BLaER1 treated with 17β-estradiol and CSF1 and Interleukin-3, amounts not matched to agents 10 nM and 100 nM (cell line): ENCODE data around the gene C14orf132.

Experiments used
- H3K27ac ChIP-seq, 11 experiments: shearing (Covaris generic); formaldehyde crosslinking; 2 replicates each; pipeline ENCODE4 v1.8.1; 2022
- H3K27me3 ChIP-seq, 11 experiments: shearing (Covaris generic); formaldehyde crosslinking; 2 replicates each; pipeline ENCODE4 v1.8.1; 2022
- H3K36me3 ChIP-seq, 11 experiments: shearing (Covaris generic); formaldehyde crosslinking; 2 replicates each; pipeline ENCODE4 v1.8.1; 2022
- H3K4me1 ChIP-seq, 10 experiments: shearing (Covaris generic); formaldehyde crosslinking; 2 replicates each; pipeline ENCODE4 v1.8.1; 2022
- H3K4me2 ChIP-seq, 11 experiments: shearing (Covaris generic); formaldehyde crosslinking; 2 replicates each; pipeline ENCODE4 v1.8.1; 2022
- H3K4me3 ChIP-seq, 10 experiments: shearing (Covaris generic); formaldehyde crosslinking; 2 replicates each; pipeline ENCODE4 v1.8.1; 2022
- H3K9ac ChIP-seq, 11 experiments: shearing (Covaris generic); formaldehyde crosslinking; 2 replicates each; pipeline ENCODE4 v1.8.1; 2022
- H3K9me3 ChIP-seq, 11 experiments: shearing (Covaris generic); formaldehyde crosslinking; replicated peaks in 1 of 11; 2 replicates each; pipeline ENCODE4 v1.8.1; 2022
- H4K20me1 ChIP-seq, 11 experiments: shearing (Covaris generic); formaldehyde crosslinking; 2 replicates each; pipeline ENCODE4 v1.8.1; 2022
- Cebpa-rat ChIP-seq, 11 experiments: shearing (Covaris generic); IDR thresholded peaks; 2 replicates each; pipeline ENCODE4 v1.8.1; 2022

C14orf132 gene

DNA sequence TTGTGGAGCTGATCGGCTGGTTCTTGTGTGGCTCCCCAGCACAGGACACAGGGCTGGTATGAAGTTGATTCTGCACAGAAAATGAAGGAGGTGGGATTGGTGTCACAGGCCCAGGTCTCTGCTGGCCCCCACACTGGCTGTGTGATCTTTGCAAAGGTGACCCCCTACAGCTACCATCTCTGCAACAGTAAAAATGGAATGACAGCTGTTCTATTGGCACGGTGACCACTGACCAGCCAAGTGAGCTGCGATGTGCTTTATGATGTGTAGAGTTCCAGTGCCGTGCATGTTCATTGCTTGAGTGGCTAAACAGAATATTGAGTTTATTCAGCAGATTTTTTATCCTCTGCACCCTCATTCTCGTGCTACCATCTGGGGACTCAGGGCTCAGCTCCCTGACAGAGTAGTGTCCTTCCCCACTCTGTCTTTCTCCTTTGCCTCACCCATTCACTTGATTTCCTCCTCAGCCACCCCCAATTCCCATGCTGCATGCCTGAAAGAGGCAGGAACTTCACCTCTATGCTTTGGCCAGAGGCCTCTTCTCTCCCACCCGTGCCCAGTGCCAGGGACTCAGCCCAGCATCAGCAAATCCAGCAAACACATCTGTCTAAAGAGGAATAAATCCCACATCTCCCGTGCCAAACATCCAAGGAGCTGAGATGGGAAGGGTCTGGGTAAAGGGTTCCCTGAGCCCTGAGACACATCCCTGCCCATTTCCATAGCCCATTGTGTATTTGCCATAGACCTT is 21.2 kb downstream of the C14orf132 start:
- TF ChIP-seq Cebpa-rat (IDR thresholded peaks at IDR 0.05) = no peak
- Histone ChIP-seq H3K4me3 (no peak overlapping the region), H3K4me1 (peaks cover 10 to 41% (median 24%) of the 10 kb centered on the region in 10 experiments; a peak in 19 of 20 replicates), H3K9ac (no peak overlapping the region), H4K20me1 (peaks cover 0 to 45% (median 22%) of the 10 kb centered on the region in 11 experiments; a peak in 15 of 22 replicates), H3K36me3 (peaks cover 0 to 42% (median 18%) of the 10 kb centered on the region in 11 experiments; a peak in 10 of 22 replicates), H3K27ac (no peak overlapping the region), H3K4me2 (no peak overlapping the region), H3K27me3 (no peaks in the 10 kb centered on the region), H3K9me3 (no peaks in the 10 kb centered on the region)

DNA sequence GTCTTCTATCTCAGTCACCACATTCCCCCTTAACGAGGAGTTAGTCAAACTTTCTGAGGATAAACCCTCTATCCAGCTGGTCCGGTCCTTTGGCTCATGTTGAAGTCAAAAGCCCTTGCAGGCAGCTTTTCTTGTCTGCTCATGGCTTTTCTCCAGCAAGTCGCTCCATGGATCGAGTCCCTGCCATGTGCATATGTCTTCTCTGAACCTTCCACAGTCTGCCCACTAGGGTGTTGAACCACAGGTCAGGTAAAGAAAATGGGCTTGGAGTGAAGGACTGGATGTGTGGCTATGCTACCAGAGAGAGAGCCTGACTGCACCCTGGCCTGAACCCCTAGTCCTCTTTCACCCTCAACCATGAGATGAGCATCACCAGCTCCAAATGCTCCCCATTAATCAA is 22.8 kb downstream of the C14orf132 start:
- Histone ChIP-seq H3K36me3 (peaks cover 0 to 40% (median 18%) of the 10 kb centered on the region in 11 experiments; a peak in 10 of 22 replicates), H3K4me3 (no peak overlapping the region), H3K9ac (no peak overlapping the region), H4K20me1 (peaks cover 0 to 36% (median 13%) of the 10 kb centered on the region in 11 experiments; a peak in 8 of 22 replicates), H3K9me3 (no peaks in the 10 kb centered on the region), H3K4me2 (no peak overlapping the region), H3K27me3 (no peaks in the 10 kb centered on the region), H3K4me1 (peaks cover 19 to 37% (median 22%) of the 10 kb centered on the region in 10 experiments; a peak in 19 of 20 replicates), H3K27ac (no peak overlapping the region)
- no peak for TF ChIP-seq Cebpa-rat (IDR thresholded peaks at IDR 0.05)

DNA sequence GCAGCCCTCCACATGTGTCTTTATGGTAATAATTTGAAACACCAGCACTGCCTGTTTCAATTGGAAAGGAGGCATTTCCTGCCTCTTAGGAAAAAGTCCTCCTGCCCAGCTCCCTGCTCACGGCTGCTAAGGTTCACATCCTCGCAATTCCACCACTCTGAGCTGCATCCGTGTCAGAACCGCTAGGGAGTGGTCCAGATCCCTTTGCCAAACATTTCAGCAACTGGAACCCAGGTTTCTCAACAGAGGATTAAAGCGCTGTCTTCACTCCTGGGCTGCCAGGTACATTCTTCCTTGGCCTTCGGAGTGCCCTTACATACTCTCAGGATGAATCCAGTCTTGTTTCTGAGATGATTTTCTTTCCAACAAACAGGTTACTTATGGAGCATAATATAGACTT is 23.3 kb downstream of the C14orf132 start:
- no peaks in the 10 kb centered on the region for H3K27me3 ChIP-seq
- H3K9me3 ChIP-seq = no peaks in the 10 kb centered on the region
- no peak overlapping the region for H3K9ac ChIP-seq
- H3K36me3 ChIP-seq = peaks cover 0 to 35% (median 18%) of the 10 kb centered on the region in 11 experiments; a peak in 10 of 22 replicates
- H3K4me1 ChIP-seq = peaks cover 19 to 37% (median 22%) of the 10 kb centered on the region in 10 experiments; a peak in 19 of 20 replicates
- H3K4me3 ChIP-seq = no peak overlapping the region
- H3K27ac ChIP-seq = no peak overlapping the region
- H4K20me1 ChIP-seq = peaks cover 0 to 36% (median 10%) of the 10 kb centered on the region in 11 experiments; a peak in 8 of 22 replicates
- TF ChIP-seq Cebpa-rat (IDR thresholded peaks at IDR 0.05) = no peak
- no peak overlapping the region for H3K4me2 ChIP-seq

DNA sequence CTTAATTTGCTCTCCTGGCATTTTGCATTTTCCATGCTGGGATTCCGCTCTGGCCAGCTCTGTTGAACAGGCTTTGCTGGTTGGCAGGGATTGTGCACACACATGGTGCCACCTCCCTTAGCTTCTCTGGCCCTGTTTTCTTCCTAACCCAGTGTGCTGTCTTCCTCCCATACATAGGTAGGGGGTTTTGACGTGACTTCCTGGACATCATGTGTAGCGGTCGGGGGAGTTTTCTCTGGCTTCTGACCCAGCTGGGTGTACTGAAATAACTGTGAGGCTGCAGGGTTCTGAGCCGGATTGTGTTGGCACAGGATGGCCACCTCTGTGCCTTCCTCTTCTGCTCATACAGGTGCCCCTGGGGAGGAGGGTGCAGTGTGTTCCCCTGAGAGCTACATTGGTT is 25.7 kb downstream of the C14orf132 start:
- Histone ChIP-seq H3K9ac (peak overlapping the region in 7 of 11 experiments; percentile 2 to 46 (median 25); a peak in 8 of 22 replicates), H3K27me3 (no peaks in the 10 kb centered on the region), H3K36me3 (peaks cover 0 to 36% (median 12%) of the 10 kb centered on the region in 11 experiments; a peak in 11 of 22 replicates), H3K27ac (peak overlapping the region in 8 of 11 experiments; percentile 9 to 60 (median 44); a peak in 14 of 22 replicates), H3K9me3 (0 out of 22 replicates have a peak, but pooled peaks cover 0 to 1% (median 0%) of the 10 kb centered on the region in 11 experiments), H4K20me1 (peaks cover 0 to 33% (median 8%) of the 10 kb centered on the region in 11 experiments; a peak in 10 of 22 replicates), H3K4me1 (peaks cover 19 to 39% (median 22%) of the 10 kb centered on the region in 10 experiments; a peak in 19 of 20 replicates), H3K4me3 (peak overlapping the region in 2 of 10 experiments; percentile 2 to 25; a peak in 1 of 20 replicates), H3K4me2 (peak overlapping the region; percentile 24 to 87 (median 74))
- TF ChIP-seq Cebpa-rat (IDR thresholded peaks at IDR 0.05) = no peak

DNA sequence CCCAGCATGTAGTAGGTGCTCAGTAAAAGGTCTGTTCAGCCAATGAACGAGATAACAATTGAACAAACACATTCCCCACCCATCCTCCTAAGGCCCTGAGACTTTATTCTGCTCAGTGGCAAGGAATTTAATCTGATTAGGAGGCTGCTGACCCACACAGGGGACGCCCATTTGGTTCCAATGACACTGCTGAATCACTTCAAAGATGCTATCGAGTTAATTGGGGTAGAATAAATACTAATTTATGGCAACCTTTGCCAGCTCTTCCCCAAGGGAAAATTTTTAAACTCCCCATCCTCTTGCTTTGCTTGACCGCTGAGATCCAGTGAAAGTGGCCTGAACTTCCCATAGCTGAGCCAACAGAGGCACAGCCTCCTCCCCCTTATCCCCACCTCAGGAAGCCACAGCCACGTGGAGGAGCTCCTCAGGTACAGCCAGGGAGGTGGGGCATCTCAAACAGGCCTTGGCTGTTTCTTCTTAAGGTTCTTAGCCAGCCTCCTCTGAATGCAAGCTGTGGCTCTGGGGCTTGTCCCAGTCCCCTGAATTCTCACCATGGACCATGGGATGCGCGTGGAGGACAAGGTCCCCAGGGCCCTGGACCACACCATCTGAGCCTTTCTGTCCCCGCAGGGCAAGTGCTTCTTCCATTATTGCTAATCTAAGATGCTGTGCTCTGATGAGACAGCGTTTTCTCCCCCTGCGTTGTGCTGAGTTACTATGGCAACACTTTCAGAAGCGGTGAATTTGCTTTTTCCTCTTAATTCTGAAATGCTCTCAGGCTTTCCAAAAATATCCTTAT is 26.7 kb downstream of the C14orf132 start:
- Histone ChIP-seq H3K27ac (peak overlapping the region in 8 of 11 experiments; percentile 9 to 60 (median 44); a peak in 11 of 22 replicates), H3K4me2 (peak overlapping the region; percentile 30 to 87 (median 74); a peak in 20 of 22 replicates), H3K27me3 (no peaks in the 10 kb centered on the region), H3K36me3 (peaks cover 5 to 41% (median 18%) of the 10 kb centered on the region in 11 experiments; a peak in 18 of 22 replicates), H3K9me3 (peaks cover 0 to 11% (median 6%) of the 10 kb centered on the region in 11 experiments; a peak in 11 of 22 replicates), H3K4me1 (peaks cover 19 to 48% (median 23%) of the 10 kb centered on the region in 10 experiments; a peak in 19 of 20 replicates), H3K4me3 (0 out of 20 replicates have a peak overlapping the region, but pooled peaks of 1 of the 10 experiments have one; percentile 25), H3K9ac (peak overlapping the region in 6 of 11 experiments; percentile 18 to 46 (median 30); a peak in 6 of 22 replicates), H4K20me1 (peaks cover 0 to 32% (median 8%) of the 10 kb centered on the region in 11 experiments; a peak in 10 of 22 replicates)
- TF ChIP-seq Cebpa-rat (IDR thresholded peaks at IDR 0.05) = no peak

DNA sequence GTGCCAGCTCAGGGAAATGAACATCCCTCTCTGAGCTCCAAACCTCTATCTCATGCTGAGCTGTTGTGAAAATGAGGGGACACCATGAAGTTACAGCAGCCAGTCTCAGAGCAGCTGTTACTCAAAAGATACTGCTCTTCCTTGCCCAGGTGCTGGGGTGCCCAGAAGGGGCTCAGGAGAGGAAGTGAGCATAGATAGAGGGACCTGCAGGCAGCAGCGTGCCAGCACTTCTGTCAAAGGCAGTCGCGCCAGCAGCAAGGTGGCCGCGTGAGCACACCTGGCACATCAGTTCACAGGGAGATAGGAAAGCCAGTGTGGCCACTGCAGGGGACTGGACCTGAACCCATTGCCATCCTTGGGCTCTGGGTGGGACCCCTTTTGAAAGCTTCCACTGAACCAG is 27.8 kb downstream of the C14orf132 start:
- Histone ChIP-seq H3K27ac (peak overlapping the region in 1 of 11 experiments; percentile 1; a peak in 2 of 22 replicates), H3K27me3 (no peaks in the 10 kb centered on the region), H3K4me3 (no peak overlapping the region), H3K9ac (no peak overlapping the region), H3K4me2 (no peak overlapping the region), H3K9me3 (peaks cover 0 to 22% (median 15%) of the 10 kb centered on the region in 11 experiments; a peak in 15 of 22 replicates), H3K4me1 (peaks cover 19 to 58% (median 32%) of the 10 kb centered on the region in 10 experiments; a peak in 19 of 20 replicates), H4K20me1 (peaks cover 0 to 32% (median 7%) of the 10 kb centered on the region in 11 experiments; a peak in 10 of 22 replicates), H3K36me3 (peaks cover 10 to 41% (median 23%) of the 10 kb centered on the region in 11 experiments; a peak in 21 of 22 replicates)
- no peak for TF ChIP-seq Cebpa-rat (IDR thresholded peaks at IDR 0.05)

DNA sequence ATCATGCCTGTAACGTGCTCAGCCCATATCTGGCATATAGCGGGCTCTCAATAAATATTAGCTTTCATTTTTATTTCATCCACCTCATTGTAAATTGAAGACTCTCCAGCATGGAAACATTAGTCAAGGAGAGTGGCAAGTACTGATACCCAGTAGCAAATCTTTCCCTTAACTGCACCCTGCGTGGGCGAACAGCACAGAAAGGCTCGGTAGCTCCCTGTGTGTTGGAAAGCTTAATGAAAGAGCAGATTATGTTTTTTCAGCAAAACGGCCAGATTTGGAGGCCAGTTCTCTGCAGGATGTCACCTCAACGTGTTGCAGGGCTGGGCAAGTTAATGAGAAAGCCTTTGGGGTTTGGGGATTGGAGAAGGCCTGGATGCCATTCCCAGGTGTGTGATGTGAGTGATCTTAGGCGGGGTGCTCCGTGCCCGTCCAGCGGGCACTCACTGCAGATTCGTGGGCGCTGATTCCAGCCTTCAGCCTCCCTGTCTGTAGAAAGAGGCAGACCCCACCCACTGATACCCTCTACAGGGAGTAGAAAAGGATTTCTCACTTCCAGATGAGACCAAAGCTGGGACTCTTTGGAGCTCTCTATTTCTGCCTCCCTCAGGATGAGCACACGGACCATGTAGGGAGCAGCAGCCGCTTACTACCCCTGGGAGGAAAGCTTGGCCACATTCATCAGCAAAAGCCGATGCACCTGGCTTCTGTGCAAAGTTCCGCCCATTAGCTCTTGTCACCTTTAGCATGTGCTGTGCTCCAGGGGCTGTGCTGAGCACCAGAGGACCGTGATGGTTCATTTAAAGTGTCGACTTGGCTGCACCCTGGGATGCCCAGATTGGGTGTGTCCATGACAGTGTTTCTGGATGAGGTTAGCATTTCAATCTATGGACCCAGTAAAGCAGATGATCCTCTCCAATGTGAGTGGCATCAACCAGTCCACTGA is 29.1 kb downstream of the C14orf132 start:
- H3K9ac ChIP-seq = no peak overlapping the region
- H3K4me2 ChIP-seq = no peak overlapping the region
- peaks cover 19 to 58% (median 36%) of the 10 kb centered on the region in 10 experiments; a peak in 19 of 20 replicates for H3K4me1 ChIP-seq
- H3K27me3 ChIP-seq = no peaks in the 10 kb centered on the region
- H3K9me3 ChIP-seq = peaks cover 4 to 29% (median 18%) of the 10 kb centered on the region in 11 experiments; a peak in 19 of 22 replicates
- no peak for TF ChIP-seq Cebpa-rat (IDR thresholded peaks at IDR 0.05)
- no peak overlapping the region for H3K27ac ChIP-seq
- peaks cover 0 to 32% (median 7%) of the 10 kb centered on the region in 11 experiments; a peak in 10 of 22 replicates for H4K20me1 ChIP-seq
- peaks cover 10 to 43% (median 24%) of the 10 kb centered on the region in 11 experiments; a peak in 21 of 22 replicates for H3K36me3 ChIP-seq
- no peak overlapping the region for H3K4me3 ChIP-seq
